Stimulated activated naive CD8-positive, alpha-beta T cell treated with anti-CD3 and anti-CD28 coated beads, Interleukin-15, Interleukin-2, amounts not matched to agents 100 ng/mL and 50 ng/mL, for 24 hours (primary cell): Measurements from ENCODE around the gene ANKRD63.
A peak's percentile ranks its signal among the peaks of the same experiment; 100 is the strongest.

Experiments used
- H3K27ac Mint-ChIP-seq: one replicate; pipeline ENCODE4 v1.8.0; 2021; ENCODE audit warnings: mild to moderate bottlenecking, mixed read lengths
- H3K27me3 Mint-ChIP-seq: one replicate; pipeline ENCODE4 v1.8.0; 2021; ENCODE audit warnings: mixed read lengths
- H3K36me3 Mint-ChIP-seq: one replicate; pipeline ENCODE4 v1.8.0; 2021; ENCODE audit warnings: low read depth, mixed read lengths
- H3K4me1 Mint-ChIP-seq: one replicate; pipeline ENCODE4 v1.8.0; 2021; ENCODE audit warnings: low read depth, mixed read lengths
- H3K4me3 Mint-ChIP-seq: one replicate; pipeline ENCODE4 v1.8.0; 2021; ENCODE audit warnings: mild to moderate bottlenecking, mixed read lengths
- H3K9me3 Mint-ChIP-seq: one replicate; pipeline ENCODE4 v1.8.0; 2021; ENCODE audit warnings: mixed read lengths

Gene ANKRD63

DNA sequence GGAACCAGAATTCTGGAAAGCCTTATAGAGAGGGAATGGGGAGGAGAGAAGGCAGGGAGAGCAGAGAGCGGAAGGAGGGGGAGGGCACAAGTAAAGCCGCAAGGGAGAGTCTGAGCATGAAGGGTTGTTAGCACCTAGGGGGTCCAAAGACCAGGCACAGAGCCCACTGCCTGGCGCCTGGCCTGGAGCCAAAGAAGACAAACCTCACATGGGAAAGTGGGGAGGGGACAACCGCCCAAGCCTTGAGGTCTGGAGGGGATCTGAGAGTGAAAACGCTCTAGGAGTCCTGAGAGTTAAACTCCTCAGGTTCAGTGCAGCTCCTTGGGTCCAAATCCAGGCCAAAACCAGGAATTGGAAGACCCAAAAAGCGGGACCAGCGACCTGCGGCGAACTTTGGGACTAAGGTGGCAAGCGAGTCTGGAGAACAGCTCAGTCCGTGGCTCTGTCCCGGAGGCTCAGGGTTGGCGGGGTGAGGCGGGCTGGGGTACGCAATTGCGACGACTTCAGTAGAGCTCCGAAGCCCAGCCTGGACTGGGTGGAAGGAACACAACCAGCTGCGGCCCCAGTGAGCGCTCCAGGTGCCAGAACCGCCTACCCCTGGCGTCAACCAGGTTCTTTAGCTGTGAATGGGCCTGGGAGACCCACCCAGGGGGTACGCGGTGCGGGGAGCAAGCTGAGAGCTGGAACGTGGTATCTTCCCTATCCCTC, 39.8 kb upstream of the ANKRD63 start:
- H3K4me1 Mint-ChIP-seq = peaks cover 26% of the 10 kb centered on the region
- peak overlapping the region; percentile 62 for H3K4me3 Mint-ChIP-seq
- H3K27me3 Mint-ChIP-seq = no peaks in the 10 kb centered on the region
- H3K9me3 Mint-ChIP-seq = no peaks in the 10 kb centered on the region
- peaks cover 10% of the 10 kb centered on the region for H3K36me3 Mint-ChIP-seq
- no peak overlapping the region for H3K27ac Mint-ChIP-seq

DNA sequence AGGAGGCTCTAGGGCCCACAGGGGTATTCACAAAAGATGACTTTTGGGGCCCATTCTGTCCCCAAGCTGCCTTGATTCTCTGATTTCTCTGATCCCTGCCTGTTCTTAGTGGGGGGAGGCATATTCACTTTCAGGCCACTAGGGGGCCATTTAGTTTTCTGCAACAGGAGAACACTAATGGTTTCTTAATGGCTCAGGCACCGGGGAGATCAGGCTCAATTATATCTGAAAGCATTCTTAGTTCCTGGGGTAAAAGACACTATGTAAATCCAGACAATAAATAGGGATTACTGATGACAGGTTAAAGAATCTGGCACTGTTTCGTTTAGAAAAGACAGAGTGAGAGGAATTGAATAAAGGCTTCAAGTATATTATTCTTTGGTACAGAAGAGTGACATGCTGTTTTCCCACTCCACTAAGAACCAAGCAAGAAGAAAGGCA, 38.1 kb upstream of the ANKRD63 start:
- H3K4me3 Mint-ChIP-seq = no peak overlapping the region
- H3K27ac Mint-ChIP-seq = no peak overlapping the region
- peaks cover 25% of the 10 kb centered on the region for H3K4me1 Mint-ChIP-seq
- H3K36me3 Mint-ChIP-seq = peaks cover 6% of the 10 kb centered on the region
- peaks cover 2% of the 10 kb centered on the region for H3K27me3 Mint-ChIP-seq
- H3K9me3 Mint-ChIP-seq = no peaks in the 10 kb centered on the region

DNA sequence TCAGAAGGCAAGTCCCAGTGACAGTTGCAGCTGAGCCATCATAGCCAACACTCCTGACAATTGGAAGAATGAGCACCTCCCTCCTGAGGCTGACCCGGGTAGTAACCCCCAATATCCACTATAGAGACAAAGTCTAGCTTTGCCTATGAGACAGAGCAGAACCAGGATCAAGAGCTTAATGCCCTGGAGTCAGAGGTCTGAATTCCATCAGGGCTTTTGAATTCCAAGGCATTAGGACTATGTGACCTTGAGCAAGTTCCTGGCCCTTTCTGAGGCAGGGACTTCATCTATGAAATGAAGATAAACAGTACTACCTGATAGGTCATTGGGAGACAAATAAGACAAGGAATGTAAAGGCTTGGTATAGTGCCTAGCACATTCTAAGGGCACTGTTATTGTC, 37.5 kb upstream of the ANKRD63 start:
- no peak overlapping the region for H3K27ac Mint-ChIP-seq
- H3K9me3 Mint-ChIP-seq = no peaks in the 10 kb centered on the region
- peaks cover 4% of the 10 kb centered on the region for H3K36me3 Mint-ChIP-seq
- H3K27me3 Mint-ChIP-seq = peaks cover 2% of the 10 kb centered on the region
- peaks cover 19% of the 10 kb centered on the region for H3K4me1 Mint-ChIP-seq
- H3K4me3 Mint-ChIP-seq = no peak overlapping the region

DNA sequence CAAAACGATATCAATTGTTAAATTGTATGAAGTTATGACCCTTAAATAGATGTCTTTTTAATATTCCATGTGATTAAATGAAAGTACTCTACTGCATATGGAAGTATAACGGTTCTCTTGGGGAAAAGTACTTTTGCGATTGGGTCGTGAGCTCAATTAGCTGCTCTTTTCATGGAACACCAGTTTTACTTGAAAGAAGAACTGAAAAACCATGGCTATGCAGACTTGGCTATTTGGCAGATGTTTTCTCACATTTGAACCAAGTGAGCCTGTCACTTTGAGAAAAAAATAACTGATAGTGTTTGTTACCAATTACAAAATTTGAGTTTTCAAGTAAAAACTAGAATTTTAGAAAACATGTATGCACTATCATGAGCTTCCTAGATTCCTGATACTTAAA, 34.7 kb upstream of the ANKRD63 start:
- Mint-ChIP-seq H3K27ac (no peak overlapping the region), H3K27me3 (peaks cover 2% of the 10 kb centered on the region), H3K4me3 (no peak overlapping the region), H3K4me1 (peaks cover 20% of the 10 kb centered on the region), H3K36me3 (no peaks in the 10 kb centered on the region), H3K9me3 (no peaks in the 10 kb centered on the region)

DNA sequence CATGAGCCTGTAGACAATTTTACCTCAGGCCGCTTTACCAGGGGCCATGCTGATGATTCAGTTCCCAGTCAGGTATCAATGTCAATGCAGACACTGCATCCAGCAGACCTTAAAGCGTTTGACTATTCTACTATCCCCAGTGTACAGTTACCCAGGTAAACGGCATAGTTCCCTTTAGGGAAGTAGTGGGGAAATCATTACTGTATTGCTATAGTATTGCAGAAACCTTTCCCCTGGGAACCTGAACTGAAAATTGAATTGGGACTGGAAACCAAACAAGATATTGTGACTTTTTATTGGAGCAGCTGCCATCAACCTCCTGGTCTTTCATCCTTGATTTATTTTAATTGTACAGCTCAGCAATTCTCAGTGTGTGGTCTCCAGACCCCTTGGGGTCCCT, 34.1 kb upstream of the ANKRD63 start:
- peaks cover 2% of the 10 kb centered on the region for H3K27me3 Mint-ChIP-seq
- H3K4me3 Mint-ChIP-seq = no peak overlapping the region
- no peaks in the 10 kb centered on the region for H3K36me3 Mint-ChIP-seq
- H3K4me1 Mint-ChIP-seq = peaks cover 16% of the 10 kb centered on the region
- H3K27ac Mint-ChIP-seq = no peak overlapping the region
- no peaks in the 10 kb centered on the region for H3K9me3 Mint-ChIP-seq

DNA sequence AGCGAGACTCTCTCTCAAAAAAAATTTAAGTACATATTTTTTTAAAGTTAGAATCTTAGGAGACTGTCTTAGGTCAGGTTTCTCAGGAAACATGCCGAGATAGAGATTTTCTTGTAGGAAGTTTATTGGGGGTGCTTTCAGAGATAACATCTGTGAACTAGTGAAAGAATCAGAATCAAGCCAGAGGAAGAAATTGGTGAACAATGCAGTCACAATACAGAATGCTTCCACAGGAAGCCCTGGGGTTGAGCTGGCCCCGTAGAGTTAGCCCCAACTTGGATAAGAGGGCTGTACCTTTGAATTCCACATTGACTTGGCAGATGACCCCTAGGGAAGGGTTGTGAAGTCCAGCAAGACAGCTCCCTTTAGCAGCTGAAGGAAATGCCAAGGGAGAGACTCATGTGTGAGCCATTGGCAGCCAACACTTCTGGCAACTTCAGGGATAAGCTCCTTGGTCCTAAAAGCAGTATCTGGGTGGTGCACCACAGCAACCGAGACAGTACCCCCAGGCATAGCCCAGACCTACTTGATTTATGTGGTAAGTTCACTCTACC, 31.9 kb upstream of the ANKRD63 start:
- no peak overlapping the region for H3K4me3 Mint-ChIP-seq
- no peaks in the 10 kb centered on the region for H3K36me3 Mint-ChIP-seq
- peaks cover 2% of the 10 kb centered on the region for H3K27me3 Mint-ChIP-seq
- H3K4me1 Mint-ChIP-seq = peaks cover 15% of the 10 kb centered on the region
- no peaks in the 10 kb centered on the region for H3K9me3 Mint-ChIP-seq
- H3K27ac Mint-ChIP-seq = no peak overlapping the region

DNA sequence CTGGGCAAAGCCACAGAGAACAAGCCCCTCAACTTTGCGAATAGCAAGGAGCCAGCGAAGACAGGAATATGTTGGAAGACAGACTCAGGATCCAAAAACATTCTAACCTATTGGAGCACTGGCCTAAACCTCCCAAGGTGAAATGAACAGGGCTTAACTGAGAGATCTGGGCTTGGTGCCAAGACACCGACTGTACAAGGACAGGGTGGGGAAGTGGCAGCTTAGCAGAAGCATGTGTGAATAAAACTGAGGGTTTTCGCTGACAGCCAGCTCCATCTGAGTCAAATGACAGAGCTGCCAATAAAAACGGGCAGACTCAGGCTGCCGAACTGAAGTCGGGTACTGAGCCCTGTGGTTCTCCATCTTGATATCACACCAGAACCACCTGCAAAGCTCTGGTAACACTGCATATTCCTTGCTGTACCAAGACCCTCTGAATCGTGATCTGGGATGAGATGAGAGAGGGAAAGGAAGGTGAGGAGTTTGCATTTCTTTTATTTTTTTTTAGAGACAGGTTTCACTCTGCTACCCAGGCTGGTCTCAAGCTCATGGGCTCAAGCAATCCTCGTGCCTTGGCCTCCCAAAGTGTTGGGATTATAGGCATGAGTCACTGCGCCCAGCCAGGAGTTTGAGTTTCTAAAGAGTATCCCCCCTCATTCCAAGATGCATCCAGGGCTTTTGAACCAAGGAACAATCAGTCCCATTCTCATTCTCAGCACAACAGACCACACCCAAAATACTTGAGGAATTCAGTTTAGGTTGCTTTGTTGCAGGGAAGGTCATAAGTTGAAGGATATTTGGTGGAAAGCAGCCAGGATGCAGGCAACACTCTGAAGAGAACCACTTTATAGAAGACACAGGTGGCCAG, 30.9 kb upstream of the ANKRD63 start:
- Mint-ChIP-seq H3K27me3 (peaks cover 2% of the 10 kb centered on the region), H3K27ac (no peak overlapping the region), H3K9me3 (no peaks in the 10 kb centered on the region), H3K36me3 (no peaks in the 10 kb centered on the region), H3K4me1 (peaks cover 25% of the 10 kb centered on the region), H3K4me3 (no peak overlapping the region)

DNA sequence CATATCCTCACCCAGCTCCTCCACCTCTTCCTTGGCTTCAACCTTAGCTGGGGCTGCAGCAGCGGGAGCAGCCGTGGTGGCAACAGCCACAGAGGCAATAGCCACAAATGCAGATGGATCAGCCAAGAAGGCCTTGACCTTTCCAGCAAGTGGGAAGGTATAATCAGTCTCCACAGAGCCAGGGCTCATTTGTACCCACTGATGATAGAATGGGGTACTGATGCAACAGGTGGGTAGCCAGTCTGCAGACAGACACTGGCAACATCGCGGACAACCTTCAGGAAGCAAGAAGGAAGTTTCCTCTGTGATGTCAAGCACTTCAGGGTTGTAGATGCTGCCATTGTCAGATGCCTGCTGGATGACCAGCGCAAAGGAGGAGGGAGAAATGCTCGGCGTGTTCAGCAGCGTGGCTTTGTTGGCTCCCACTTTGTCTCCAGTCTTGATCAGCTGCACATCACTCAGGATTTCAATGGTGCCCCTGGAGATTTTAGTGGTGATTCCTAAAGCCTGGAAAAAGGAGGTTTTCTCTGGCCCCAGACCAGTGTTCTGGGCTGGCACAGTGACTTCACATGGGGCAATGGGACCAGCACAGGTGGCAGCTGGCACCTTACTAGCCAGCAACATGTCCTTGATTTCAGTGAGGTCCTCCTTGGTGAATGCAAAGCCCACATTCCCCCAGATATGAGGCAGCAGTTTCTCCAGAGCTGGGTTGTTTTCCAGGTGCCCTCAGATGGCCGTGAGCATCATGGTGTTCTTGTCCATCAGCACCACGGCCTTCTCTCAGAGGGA, 29.7 kb upstream of the ANKRD63 start:
- H3K9me3 Mint-ChIP-seq = no peaks in the 10 kb centered on the region
- no peak overlapping the region for H3K4me3 Mint-ChIP-seq
- H3K27ac Mint-ChIP-seq = no peak overlapping the region
- peaks cover 30% of the 10 kb centered on the region for H3K4me1 Mint-ChIP-seq
- no peaks in the 10 kb centered on the region for H3K36me3 Mint-ChIP-seq
- peaks cover 2% of the 10 kb centered on the region for H3K27me3 Mint-ChIP-seq

DNA sequence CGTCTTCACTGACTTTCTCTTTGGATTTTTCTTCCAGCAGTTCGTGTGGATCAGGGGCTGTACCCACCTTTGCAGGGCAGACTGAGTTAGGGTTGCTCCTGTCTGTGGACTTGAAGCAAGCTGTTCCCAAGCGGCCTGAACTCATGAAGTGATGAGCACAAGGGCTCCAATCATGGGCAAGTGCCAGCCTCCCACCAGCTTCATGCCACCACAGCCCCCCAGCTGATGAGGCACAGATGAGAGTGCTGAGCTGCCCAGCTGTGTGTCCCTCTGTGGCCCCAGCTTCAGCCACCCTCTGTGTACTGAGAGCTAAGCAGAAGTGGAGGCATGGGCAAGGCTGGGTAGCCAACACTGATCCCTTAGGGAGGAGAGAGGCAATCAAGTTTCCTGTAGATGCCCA, 28.1 kb upstream of the ANKRD63 start:
- peaks cover 42% of the 10 kb centered on the region for H3K4me1 Mint-ChIP-seq
- H3K9me3 Mint-ChIP-seq = no peaks in the 10 kb centered on the region
- no peak overlapping the region for H3K27ac Mint-ChIP-seq
- no peaks in the 10 kb centered on the region for H3K27me3 Mint-ChIP-seq
- no peaks in the 10 kb centered on the region for H3K36me3 Mint-ChIP-seq
- H3K4me3 Mint-ChIP-seq = no peak overlapping the region

DNA sequence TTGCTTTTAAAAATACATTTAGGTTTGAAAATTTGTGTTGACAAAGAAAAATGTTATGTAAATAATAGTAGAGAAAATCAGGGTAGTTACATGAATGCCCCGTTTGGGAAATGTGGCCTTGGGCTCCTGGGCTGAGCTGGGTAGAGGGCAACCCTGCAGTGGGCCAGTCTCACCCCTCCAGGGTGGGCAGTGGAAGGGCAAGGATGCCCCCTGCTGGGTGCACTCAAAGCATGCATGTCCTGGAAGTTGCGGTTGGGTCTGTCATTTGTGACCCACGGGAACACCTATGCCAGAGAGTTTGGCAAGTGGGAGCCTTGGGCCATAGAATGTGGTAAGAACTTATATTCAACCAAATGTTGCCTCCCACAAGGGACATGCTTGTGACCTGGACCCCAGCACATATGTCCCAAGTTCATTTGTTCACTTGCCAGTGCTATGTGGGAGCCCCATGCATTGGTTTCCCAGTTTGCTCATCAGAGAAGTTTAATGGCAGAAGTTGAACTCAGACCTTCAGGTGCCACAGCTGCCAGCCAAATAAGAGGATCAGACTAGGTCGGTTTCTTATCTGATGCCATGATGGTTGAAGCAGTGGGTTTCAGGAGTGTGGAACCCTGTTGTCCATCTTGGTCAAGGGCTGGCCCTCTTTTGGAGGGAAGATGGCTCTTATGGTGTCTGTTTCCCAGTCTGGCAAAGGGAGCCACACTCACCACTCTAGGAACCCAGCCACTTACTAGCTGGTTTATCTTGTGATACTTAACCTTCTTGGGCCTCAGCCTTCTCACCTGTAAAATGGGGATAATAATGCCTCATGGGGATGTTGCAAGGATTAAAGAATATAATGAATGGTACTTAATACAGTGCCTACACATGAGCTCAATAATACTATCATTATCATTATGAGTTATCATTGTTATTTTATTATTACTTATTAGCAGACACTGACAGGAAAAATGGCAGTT, 27.4 kb upstream of the ANKRD63 start:
- peaks cover 43% of the 10 kb centered on the region for H3K4me1 Mint-ChIP-seq
- no peaks in the 10 kb centered on the region for H3K27me3 Mint-ChIP-seq
- no peaks in the 10 kb centered on the region for H3K36me3 Mint-ChIP-seq
- peak overlapping the region; percentile 92 for H3K4me3 Mint-ChIP-seq
- H3K27ac Mint-ChIP-seq = peak overlapping the region; percentile 97
- no peaks in the 10 kb centered on the region for H3K9me3 Mint-ChIP-seq

DNA sequence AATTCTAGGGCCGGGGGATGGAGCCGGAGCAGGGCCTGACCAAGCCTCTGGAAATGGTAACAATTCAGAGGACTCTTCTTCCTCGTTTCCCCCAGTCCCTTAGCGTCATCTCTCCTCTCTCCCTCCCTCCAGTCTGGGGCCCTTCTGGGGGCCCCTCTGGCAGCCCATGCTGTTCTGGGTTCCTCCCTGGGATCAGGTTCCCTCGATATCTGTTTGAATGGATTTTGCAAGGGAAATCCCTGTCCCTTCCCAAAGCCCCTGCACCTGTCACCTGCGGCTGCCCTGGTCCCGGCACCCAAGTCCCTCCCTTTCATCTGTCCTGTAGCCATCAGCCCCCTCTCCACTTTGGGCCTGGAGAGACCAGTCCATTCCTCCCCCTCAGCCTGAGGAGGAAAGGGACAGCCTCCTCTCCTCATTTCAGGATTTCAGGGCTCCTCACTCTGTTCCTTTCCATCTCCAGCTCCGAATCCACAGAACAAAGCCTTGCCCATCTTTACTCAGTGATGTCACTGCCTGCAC, 26.5 kb upstream of the ANKRD63 start:
- Mint-ChIP-seq H3K36me3 (no peaks in the 10 kb centered on the region), H3K4me1 (peaks cover 43% of the 10 kb centered on the region), H3K27ac (peak overlapping the region; percentile 97), H3K9me3 (no peaks in the 10 kb centered on the region), H3K27me3 (no peaks in the 10 kb centered on the region), H3K4me3 (peak overlapping the region; percentile 92)

DNA sequence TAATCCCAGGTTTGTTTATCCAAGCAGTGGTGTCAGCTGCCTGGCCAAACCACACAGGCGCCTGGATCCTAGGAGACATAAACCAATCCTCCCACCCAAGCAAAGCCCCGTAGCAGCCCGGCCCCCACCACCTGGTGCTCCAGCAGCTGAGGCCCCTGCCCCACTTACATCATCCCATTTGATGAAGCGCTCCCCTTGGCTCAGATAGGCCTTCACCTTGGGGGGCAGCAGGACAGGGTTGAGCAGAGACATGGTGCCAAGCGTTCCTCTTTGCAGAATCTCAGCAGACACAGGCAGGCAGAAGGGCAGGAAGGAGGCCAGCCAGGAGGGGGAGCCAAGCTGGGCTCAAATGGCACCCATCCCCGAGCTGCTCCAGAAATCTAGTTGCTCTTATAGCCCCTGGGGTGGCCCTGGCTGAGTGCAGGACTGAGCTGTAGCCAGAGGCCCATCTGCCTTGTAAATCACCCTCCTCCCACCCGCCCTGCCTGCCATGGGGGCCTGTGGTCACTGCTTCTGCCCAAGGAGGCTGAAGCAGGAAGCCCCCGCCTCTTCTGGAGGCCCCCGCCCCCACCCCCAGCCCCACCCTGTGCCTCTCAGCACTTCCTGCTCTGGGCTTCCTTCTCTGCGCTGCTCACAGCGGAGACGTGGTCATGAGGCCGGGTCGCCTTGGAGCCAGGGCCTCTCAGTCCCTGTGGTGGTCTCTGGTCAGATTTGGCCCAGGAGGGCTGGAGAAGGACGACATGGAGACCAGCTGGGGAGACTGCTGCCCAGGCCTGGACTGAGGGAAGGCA, 24.8 kb upstream of the ANKRD63 start, which contains the start of gene PLCB2:
PLCB2 (minus strand) TSS at position 515 of the 791 bp plus-strand sequence; CDS start at position 252, 263 bp downstream.
- Mint-ChIP-seq H3K27me3 (no peaks in the 10 kb centered on the region), H3K36me3 (no peaks in the 10 kb centered on the region), H3K27ac (peak within 1 kb of the TSS; percentile 97), H3K4me3 (peak within 1 kb of the TSS; percentile 92), H3K4me1 (peaks cover 31% of the 10 kb centered on the region), H3K9me3 (no peaks in the 10 kb centered on the region)

DNA sequence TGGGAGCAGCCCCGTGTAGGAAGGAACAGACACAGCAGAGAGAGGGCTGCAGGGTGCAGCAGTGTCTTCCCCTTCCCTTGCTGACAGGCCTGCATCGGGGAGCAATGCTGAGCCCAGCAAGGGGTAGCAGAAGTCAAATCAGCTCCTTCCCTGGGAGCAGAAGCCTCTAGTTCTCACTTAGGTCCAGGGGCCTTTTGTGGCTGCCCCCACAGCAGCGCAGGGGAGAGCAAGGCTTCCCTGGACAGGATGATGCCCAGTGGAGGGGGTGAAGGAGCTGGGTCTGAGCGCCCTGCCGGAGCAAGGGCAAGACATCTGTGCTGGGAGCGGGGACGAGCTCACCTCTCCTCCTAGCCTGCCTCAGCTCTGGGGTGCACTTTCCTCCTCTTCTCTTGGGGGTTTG, 24.0 kb upstream of the ANKRD63 start:
- H3K36me3 Mint-ChIP-seq = no peaks in the 10 kb centered on the region
- H3K27me3 Mint-ChIP-seq = no peaks in the 10 kb centered on the region
- peak overlapping the region; percentile 92 for H3K4me3 Mint-ChIP-seq
- H3K27ac Mint-ChIP-seq = peak overlapping the region; percentile 9
- H3K9me3 Mint-ChIP-seq = no peaks in the 10 kb centered on the region
- peaks cover 31% of the 10 kb centered on the region for H3K4me1 Mint-ChIP-seq
